Omental fat pad (tissue), 4 donors: Measurements from ENCODE around the gene GLB1L. TPM values are rescaled to one million over a fixed set of nuclear protein-coding genes. Genes with fewer than 3 reads are reported as not detected.

ENCODE experiments used
- ATAC-seq: fragments of 150-250 bp; one replicate; pipeline ENCODE4 v1.9.1; 2016; ENCODE audit warnings: mild to moderate bottlenecking, moderate library complexity; ENCODE audit not compliant: low FRiP score
- DNase-seq: peaks from one replicate; pipeline ENCODE4 v3.0.0-alpha.2; 2019; ENCODE audit warnings: low spot score
- total RNA-seq, 4 donors: library from RNA; depleted of rRNA; stranded (reverse); fragments of >200 nt; gene quantifications; one replicate each; pipeline ENCODE4 v1.1.0, GENCODE V29; 2016
- TF ChIP-seq, protein P1 (sequence below), 3 donors: fragments of 450-650 bp; IDR thresholded peaks; one replicate each; pipeline ENCODE4 v1.5.1; 2016 to 2017; ENCODE audit warnings: antibody characterized with exemption in 3 of 3, mild to moderate bottlenecking in 3 of 3, moderate library complexity in 2 of 3

GLB1L gene
- 10 to 100 TPM in 3 of 4 donors, 1 to 10 TPM in 1; 9.0 to 21.9 (median 12.3) TPM for total RNA-seq

DNA sequence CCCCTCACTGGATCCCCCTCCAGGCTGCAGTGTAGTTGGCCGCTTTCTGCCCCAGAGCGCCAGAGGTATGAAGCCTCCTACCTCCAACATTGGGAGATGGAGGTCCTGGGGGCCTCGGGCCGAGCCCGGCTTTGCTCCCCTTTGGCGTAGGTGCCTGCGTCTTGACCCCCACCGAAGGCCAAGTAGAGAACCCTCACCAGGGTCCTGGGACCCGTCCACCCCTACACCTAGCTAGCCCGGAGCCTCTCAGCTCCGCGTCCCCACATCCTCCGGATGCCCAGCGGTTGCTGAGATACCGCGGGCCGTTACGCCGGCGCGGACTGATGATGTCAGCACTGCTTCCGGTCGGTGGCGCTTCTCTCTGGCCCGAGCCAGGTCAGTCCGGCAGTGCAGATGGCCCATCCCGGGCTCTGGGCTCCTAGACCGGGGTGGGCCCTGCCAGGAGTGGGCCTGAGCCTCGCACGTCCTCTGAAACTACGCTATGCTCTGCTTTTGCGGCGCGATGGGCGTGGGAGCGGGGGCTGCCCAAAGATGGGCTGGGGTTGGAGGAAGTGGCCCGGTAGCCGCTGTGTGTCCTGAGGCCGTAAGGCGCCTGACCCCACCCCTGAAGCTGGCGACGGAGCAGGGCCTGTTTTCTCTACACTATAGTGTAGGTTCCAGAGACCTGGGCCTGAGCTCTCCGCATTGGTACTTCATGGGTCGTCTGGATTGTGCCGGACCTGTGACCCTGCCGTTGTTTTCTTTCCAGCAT is at the start of gene GLB1L, which contains the start of gene STK16:
Gene GLB1L, minus strand, starts transcription at position 297 of the 751 bp plus-strand sequence. CDS start 1,871 bp downstream, outside the sequence.
Gene STK16, plus strand, starts transcription at position 332 of the 751 bp plus-strand sequence. CDS start 521 bp downstream, outside the sequence.
- ATAC-seq: peak; percentile 92
- peak; percentile 84 for DNase-seq

DNA sequence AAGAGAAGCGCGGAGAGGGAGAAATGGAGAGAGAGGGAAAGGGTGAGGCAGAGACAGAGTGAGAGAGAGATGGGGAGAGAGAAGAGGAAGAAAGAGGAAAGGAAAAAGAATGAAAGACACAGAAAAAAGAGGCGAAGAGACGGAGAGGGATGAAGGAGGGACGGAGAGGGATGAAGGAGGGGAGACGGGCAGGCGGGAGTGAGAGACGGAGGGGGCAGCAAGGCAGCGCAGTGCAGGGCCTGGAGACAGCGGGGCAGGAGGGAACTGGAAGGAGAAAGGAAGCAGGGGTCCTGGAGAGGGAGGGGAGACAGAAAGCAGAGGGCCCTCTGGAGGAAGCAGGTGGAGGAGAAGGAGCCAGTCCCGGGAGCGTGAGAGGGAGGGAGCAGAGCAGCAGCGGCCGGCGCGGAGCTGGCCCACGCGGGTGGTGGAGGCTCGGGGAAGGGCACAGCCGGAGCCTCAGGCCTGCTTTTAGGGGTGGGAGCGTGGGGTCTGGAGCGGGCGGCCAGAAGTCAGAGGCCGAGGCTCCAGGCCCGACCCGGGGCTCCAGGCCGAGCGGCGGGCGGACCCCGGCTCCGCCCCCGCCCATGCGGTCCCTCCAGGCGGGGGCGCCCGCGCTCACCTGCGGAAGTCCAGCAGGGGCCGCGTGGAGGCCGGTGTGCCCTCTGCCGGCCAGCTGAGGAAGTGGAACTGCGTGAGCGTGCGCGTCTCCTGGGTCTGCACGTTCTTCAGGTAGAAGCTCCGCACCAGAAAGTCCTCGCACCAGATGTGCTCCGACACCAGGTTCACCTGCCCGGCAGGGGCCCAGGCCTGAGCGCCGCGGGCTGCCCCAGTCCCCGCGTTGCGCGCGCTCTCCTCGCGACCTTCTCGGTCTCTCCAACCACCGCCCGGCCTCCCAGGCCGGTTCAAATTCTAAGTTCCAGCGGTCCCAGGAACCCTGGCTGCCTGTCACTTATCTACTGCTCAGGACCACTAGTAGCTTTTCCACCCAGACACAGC is 49.4 kb upstream of the GLB1L start:
- ATAC-seq (peak; percentile 92), DNase-seq (peak; percentile 70)
- TF ChIP-seq, protein P1, sequence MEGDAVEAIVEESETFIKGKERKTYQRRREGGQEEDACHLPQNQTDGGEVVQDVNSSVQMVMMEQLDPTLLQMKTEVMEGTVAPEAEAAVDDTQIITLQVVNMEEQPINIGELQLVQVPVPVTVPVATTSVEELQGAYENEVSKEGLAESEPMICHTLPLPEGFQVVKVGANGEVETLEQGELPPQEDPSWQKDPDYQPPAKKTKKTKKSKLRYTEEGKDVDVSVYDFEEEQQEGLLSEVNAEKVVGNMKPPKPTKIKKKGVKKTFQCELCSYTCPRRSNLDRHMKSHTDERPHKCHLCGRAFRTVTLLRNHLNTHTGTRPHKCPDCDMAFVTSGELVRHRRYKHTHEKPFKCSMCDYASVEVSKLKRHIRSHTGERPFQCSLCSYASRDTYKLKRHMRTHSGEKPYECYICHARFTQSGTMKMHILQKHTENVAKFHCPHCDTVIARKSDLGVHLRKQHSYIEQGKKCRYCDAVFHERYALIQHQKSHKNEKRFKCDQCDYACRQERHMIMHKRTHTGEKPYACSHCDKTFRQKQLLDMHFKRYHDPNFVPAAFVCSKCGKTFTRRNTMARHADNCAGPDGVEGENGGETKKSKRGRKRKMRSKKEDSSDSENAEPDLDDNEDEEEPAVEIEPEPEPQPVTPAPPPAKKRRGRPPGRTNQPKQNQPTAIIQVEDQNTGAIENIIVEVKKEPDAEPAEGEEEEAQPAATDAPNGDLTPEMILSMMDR (IDR thresholded peaks at IDR 0.05): peak in 2 of 3 donors; percentile 69 to 98

More for the DNA sequence above, at the start of gene GLB1L, which contains the start of gene STK16:
- TF ChIP-seq, protein P1 (IDR thresholded peaks at IDR 0.05): no peak

DNA sequence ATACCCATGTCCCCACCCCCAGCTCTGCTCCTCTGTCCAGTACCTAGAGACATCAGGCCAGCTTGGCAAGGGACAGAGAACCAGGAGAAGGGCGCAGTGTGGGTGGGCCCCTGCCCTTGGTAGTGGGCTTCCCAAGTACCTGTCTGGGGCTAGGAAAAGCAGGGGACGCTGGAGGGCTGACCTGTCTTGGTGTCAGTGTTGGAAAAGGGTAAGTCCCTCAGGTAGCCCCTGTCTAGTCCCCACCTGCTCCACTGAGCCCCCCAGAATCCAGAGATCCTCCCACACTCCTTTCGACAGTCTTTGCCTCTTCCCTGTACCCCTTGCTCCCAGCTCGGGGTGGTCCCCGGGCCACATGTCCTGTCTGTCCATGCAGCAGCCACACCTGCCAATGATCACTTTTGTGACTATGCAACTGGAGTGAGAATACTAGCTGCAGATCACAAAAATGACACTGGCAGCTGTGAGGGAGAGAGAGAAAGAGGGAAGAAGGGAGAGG is 48.5 kb upstream of the GLB1L start:
- TF ChIP-seq, protein P1 (IDR thresholded peaks at IDR 0.05): no peak
- DNase-seq: no peak
- ATAC-seq: no peak

DNA sequence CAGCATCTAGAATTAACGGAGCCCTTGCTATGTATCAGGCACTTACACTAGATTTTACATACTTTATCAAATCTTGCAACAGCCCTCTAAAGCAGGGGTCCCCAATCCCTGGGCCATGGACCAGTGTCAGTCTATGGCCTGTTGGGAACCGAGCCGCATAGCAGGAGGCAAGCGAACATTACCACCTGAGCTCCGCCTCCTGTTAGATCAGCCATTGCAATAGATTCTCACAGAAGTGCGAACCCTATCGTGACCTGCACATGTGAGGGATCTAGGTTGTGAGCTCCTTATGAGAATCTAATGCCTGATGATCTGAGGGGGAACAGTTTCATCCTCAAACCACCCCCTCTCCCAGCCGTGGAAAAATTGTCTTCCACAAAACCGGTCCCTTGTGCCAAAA is 47.4 kb upstream of the GLB1L start:
- ATAC-seq (no peak), DNase-seq (no peak)
- TF ChIP-seq, protein P1 (IDR thresholded peaks at IDR 0.05): no peak

DNA sequence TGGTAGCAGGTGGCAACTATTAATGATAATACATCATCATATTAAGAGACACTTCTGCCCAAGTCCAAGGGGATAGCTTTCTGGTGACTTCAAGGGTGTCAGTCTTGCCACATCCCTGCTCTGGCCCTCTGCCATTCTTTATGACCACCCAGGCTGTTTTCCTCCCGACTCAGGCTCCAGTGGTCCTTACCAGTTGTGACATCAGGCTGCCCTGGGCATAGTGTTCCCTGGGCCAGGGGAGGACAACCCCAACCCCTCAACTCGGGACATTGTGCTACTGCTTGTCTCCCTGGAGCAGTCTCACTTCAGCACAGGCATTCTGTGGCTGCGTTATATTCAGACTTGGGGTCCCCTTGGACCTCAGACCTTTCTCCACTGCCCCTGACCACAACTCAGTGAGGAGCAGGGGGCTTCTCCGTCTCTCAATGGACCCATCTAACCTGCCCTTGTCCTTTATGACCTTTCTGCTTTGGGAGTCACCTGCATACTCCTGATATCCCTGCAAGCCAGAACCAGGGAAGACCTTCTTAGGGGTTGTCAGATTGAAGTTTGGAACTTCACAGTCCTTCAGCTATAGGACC is 46.8 kb upstream of the GLB1L start:
- TF ChIP-seq, protein P1 (IDR thresholded peaks at IDR 0.05): no peak
- DNase-seq: no peak
- ATAC-seq: no peak

DNA sequence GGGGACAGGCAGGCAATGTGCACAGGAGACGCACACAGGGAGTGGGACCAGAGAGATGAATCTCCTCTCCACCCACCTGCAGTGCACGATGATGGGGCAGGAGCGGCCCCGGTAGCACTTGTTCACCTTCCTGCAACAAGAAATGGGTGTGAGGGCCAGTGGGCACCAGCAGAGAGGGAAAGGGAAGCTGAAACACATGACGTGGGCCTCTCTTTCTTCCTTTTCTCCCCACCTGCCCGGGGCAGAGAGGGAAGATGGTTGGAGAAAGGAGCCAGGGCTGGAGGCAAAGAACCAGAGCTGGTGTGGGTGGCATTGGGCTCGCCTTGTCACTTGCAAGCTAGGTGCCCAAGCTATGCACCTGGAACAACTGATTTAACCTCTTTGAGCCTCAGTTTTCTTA is 46.1 kb upstream of the GLB1L start:
- no peak for ATAC-seq
- TF ChIP-seq, protein P1 (IDR thresholded peaks at IDR 0.05): no peak
- no peak for DNase-seq
